ENCODE results near the gene PURB. TPM values are rescaled to one million over a fixed set of nuclear protein-coding genes. Genes with fewer than 3 reads are reported as not detected.
A peak's percentile ranks its signal among the peaks of the same experiment; 100 is the strongest.

Gene PURB
- total RNA-seq, 2 experiments from 2014 or later = 17.0 to 17.4 TPM

DNA sequence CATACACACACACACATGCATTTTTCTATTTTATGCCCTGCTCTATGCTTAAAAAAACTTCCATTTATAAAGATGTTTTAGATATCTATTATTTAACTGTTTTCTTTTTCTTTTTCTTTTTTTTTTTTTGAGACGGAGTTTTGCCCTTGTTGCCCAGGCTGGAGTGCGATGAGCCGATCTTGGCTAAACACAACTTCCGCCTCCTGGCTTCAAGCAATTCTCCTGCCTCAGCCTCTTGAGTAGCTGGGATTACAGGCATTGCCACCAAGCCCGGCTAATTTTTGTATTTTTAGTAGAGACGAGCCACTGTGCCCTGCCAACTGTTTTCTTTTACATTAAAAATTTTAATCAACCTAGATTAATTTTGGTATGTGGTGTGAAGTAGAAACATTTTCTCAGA is 45.6 kb upstream of the PURB start:
- TF ChIP-seq, protein P1, sequence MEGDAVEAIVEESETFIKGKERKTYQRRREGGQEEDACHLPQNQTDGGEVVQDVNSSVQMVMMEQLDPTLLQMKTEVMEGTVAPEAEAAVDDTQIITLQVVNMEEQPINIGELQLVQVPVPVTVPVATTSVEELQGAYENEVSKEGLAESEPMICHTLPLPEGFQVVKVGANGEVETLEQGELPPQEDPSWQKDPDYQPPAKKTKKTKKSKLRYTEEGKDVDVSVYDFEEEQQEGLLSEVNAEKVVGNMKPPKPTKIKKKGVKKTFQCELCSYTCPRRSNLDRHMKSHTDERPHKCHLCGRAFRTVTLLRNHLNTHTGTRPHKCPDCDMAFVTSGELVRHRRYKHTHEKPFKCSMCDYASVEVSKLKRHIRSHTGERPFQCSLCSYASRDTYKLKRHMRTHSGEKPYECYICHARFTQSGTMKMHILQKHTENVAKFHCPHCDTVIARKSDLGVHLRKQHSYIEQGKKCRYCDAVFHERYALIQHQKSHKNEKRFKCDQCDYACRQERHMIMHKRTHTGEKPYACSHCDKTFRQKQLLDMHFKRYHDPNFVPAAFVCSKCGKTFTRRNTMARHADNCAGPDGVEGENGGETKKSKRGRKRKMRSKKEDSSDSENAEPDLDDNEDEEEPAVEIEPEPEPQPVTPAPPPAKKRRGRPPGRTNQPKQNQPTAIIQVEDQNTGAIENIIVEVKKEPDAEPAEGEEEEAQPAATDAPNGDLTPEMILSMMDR (IDR thresholded peaks at IDR 0.05) = no peak
- intact Hi-C loops (cut with DNase I, micrococcal nuclease) = no loop called here
- Histone ChIP-seq H3K9me3 (ENCODE audit: control insufficient read depth in 1 of 2, insufficient read depth in 1 of 2, low read length in 2 of 2) (no peaks in the 10 kb centered on the region), H3K4me3 (ENCODE audit: low read length) (no peak overlapping the region), H3K27me3 (ENCODE audit: control insufficient read depth in 1 of 2, insufficient read depth in 2 of 2, low read length in 2 of 2) (no peaks in the 10 kb centered on the region), H3K36me3 (ENCODE audit: insufficient read depth, low read length) (no peaks in the 10 kb centered on the region), H3K4me1 (ENCODE audit: insufficient read depth, low read length) (no peaks in the 10 kb centered on the region), H3K27ac (ENCODE audit: low read depth in 1 of 2, low read length in 2 of 2) (no peak overlapping the region)
- ChIA-PET POLR2A (interaction anchor here (0.6 kb wide), 1 partner anchor 83 kb away, joined by 3 read pairs; the partner anchor contains the start of gene H2AZ2), CTCF (no interaction called here)
- no peak for DNase-seq
- ATAC-seq (ENCODE audit: poor library complexity) = no peak
- Mint-ChIP-seq H3K36me3 (ENCODE audit: low read depth) (no peaks in the 10 kb centered on the region), H3K27me3 (peaks cover 19% of the 10 kb centered on the region), H3K4me3 (no peak overlapping the region), H3K9me3 (no peaks in the 10 kb centered on the region), H3K27ac (no peak overlapping the region), H3K4me1 (ENCODE audit: low read depth) (no peaks in the 10 kb centered on the region)

DNA sequence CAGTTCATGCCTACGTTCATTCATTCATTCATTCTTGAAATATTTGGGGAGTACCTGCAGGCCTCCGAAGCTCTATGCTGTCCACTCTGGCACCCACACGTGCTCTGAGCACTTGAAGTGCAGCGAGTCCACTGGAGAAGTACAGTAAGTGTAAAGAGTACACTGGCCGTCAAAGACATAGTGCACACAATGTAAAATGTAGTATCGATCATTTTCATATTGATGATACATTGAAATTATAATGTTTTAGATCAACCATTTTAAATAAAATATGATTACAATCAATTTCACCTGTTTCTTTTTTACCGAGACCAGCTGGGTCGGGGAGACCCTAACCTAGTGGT is 37.0 kb upstream of the PURB start:
- Histone ChIP-seq H3K9me3 (ENCODE audit: control insufficient read depth in 1 of 2, insufficient read depth in 1 of 2, low read length in 2 of 2) (no peaks in the 10 kb centered on the region), H3K27me3 (ENCODE audit: control insufficient read depth in 1 of 2, insufficient read depth in 2 of 2, low read length in 2 of 2) (no peaks in the 10 kb centered on the region), H3K27ac (ENCODE audit: low read depth in 1 of 2, low read length in 2 of 2) (no peak overlapping the region), H3K36me3 (ENCODE audit: insufficient read depth, low read length) (no peaks in the 10 kb centered on the region), H3K4me1 (ENCODE audit: insufficient read depth, low read length) (peaks cover 9% of the 10 kb centered on the region), H3K4me3 (ENCODE audit: low read length) (no peak overlapping the region)
- Mint-ChIP-seq H3K36me3 (ENCODE audit: low read depth) (no peaks in the 10 kb centered on the region), H3K4me3 (no peak overlapping the region), H3K27ac (no peak overlapping the region), H3K27me3 (peaks cover 3% of the 10 kb centered on the region), H3K4me1 (ENCODE audit: low read depth) (peaks cover 4% of the 10 kb centered on the region), H3K9me3 (no peaks in the 10 kb centered on the region)
- DNase-seq (no peak), ATAC-seq (ENCODE audit: poor library complexity) (peak; percentile 18)
- TF ChIP-seq, protein P1 (IDR thresholded peaks at IDR 0.05) = peak; percentile 40
- intact Hi-C loops (cut with DNase I, micrococcal nuclease) = loop anchor here (1.0 kb wide), 5 partner anchors 65 to 335 kb away; no protein-coding TSS in a partner anchor
- ChIA-PET CTCF (interaction anchor here (0.8 to 2.3 kb wide), 8 partner anchors 37 to 73 kb away, joined by 3 to 12 read pairs (median 7); partner anchors contain the start of gene PURB), POLR2A (interaction anchor here (1.0 to 1.8 kb wide), 2 partner anchors 37 to 214 kb away, joined by 4 to 5 read pairs; partner anchors contain the start of gene PURB)

GRCh38 chr7:44921607-44922350 is 36.4 kb upstream of the PURB start:
- Histone ChIP-seq H3K9me3 (ENCODE audit: control insufficient read depth in 1 of 2, insufficient read depth in 1 of 2, low read length in 2 of 2) (no peaks in the 10 kb centered on the region), H3K27me3 (ENCODE audit: control insufficient read depth in 1 of 2, insufficient read depth in 2 of 2, low read length in 2 of 2) (no peaks in the 10 kb centered on the region), H3K36me3 (ENCODE audit: insufficient read depth, low read length) (no peaks in the 10 kb centered on the region), H3K4me3 (ENCODE audit: low read length) (no peak overlapping the region), H3K27ac (ENCODE audit: low read depth in 1 of 2, low read length in 2 of 2) (no peak overlapping the region), H3K4me1 (ENCODE audit: insufficient read depth, low read length) (peaks cover 9% of the 10 kb centered on the region)
- Mint-ChIP-seq H3K27me3 (peaks cover 1% of the 10 kb centered on the region), H3K4me1 (ENCODE audit: low read depth) (peaks cover 4% of the 10 kb centered on the region), H3K27ac (no peak overlapping the region), H3K9me3 (no peaks in the 10 kb centered on the region), H3K36me3 (ENCODE audit: low read depth) (no peaks in the 10 kb centered on the region), H3K4me3 (no peak overlapping the region)
- peak; percentile 98 for ATAC-seq (ENCODE audit: poor library complexity)
- peak; percentile 88 to 98 (median 94) for DNase-seq
- TF ChIP-seq, protein P1 (IDR thresholded peaks at IDR 0.05) = peak; percentile 85
- intact Hi-C loops (cut with DNase I, micrococcal nuclease) = loop anchor here (1.0 kb wide), 5 partner anchors 64 to 334 kb away; no protein-coding TSS in a partner anchor
- CTCF ChIA-PET = interaction anchor here (0.8 to 2.3 kb wide), 8 partner anchors 36 to 72 kb away, joined by 3 to 12 read pairs (median 7); partner anchors contain the start of gene PURB
- POLR2A ChIA-PET = interaction anchor here (1.0 to 1.8 kb wide), 2 partner anchors 36 to 214 kb away, joined by 4 to 5 read pairs; partner anchors contain the start of gene PURB
